Duodenal mucosa (tissue), 2 donors: ENCODE results near the gene COL5A1.

ENCODE experiments used
- H3K27ac ChIP-seq: one replicate; pipeline ENCODE4 v1.7.0; 2013; ENCODE audit warnings: low read depth, low read length
- H3K27me3 ChIP-seq, 2 donors: one replicate each; pipeline ENCODE4 v1.7.0; 2013; ENCODE audit warnings: low read length in 2 of 2, control low read depth in 1 of 2; ENCODE audit not compliant: insufficient read depth in 2 of 2, control insufficient read depth in 1 of 2
- H3K36me3 ChIP-seq, 2 donors: one replicate each; pipeline ENCODE4 v1.7.0; 2013; ENCODE audit warnings: low read length in 2 of 2, control low read depth in 1 of 2; ENCODE audit not compliant: insufficient read depth in 2 of 2, control insufficient read depth in 1 of 2
- H3K4me1 ChIP-seq, 2 donors: one replicate each; pipeline ENCODE4 v1.7.0; 2013; ENCODE audit warnings: low read length in 2 of 2, control low read depth in 1 of 2; ENCODE audit not compliant: insufficient read depth in 2 of 2, control insufficient read depth in 1 of 2
- H3K4me3 ChIP-seq, 2 donors: one replicate each; pipeline ENCODE4 v1.7.0; 2013; ENCODE audit warnings: low read length in 2 of 2, low read depth in 1 of 2
- H3K9ac ChIP-seq, 2 donors: one replicate each; pipeline ENCODE4 v1.7.0; 2013; ENCODE audit warnings: low read length in 2 of 2, low read depth in 1 of 2
- H3K9me3 ChIP-seq, 2 donors: one replicate each; pipeline ENCODE4 v1.7.0; 2013; ENCODE audit warnings: low read length in 2 of 2, control low read depth in 1 of 2; ENCODE audit not compliant: control insufficient read depth in 1 of 2

Gene COL5A1

GRCh38 chr9:134889386-134890154 lies 248.0 kb downstream of the COL5A1 start:
- peaks cover 0 to under 1% of the 10 kb centered on the region in 2 donors for H3K9me3 ChIP-seq
- H3K36me3 ChIP-seq: no peaks in the 10 kb centered on the region
- H3K4me1 ChIP-seq: no peaks in the 10 kb centered on the region
- H3K9ac ChIP-seq: no peak overlapping the region
- H3K27me3 ChIP-seq: peaks cover 0 to 4% of the 10 kb centered on the region in 2 donors
- no peak overlapping the region for H3K27ac ChIP-seq
- no peak overlapping the region for H3K4me3 ChIP-seq

GRCh38 chr9:134890155-134890495 lies 248.5 kb downstream of the COL5A1 start:
- H3K27ac ChIP-seq: no peak overlapping the region

GRCh38 chr9:134891053-134891452 lies 249.4 kb downstream of the COL5A1 start:
- no peak overlapping the region for H3K9ac ChIP-seq
- no peak overlapping the region for H3K27ac ChIP-seq
- no peak overlapping the region for H3K4me3 ChIP-seq
- H3K4me1 ChIP-seq: no peaks in the 10 kb centered on the region
- peaks cover 0 to 6% of the 10 kb centered on the region in 2 donors for H3K9me3 ChIP-seq
- H3K27me3 ChIP-seq: peaks cover 0 to 4% of the 10 kb centered on the region in 2 donors
- H3K36me3 ChIP-seq: no peaks in the 10 kb centered on the region

More at GRCh38 chr9:134890155-134890495, 248.5 kb downstream of the COL5A1 start:
- Histone ChIP-seq H3K4me3 (no peak overlapping the region), H3K27me3 (peaks cover 0 to 4% of the 10 kb centered on the region in 2 donors), H3K36me3 (no peaks in the 10 kb centered on the region), H3K4me1 (no peaks in the 10 kb centered on the region), H3K9me3 (peaks cover 0 to 6% of the 10 kb centered on the region in 2 donors), H3K9ac (no peak overlapping the region)

- no peaks in the 10 kb centered on the region for H3K36me3 ChIP-seq
- H3K9ac ChIP-seq: no peak overlapping the region
- peaks cover 0 to 6% of the 10 kb centered on the region in 2 donors for H3K9me3 ChIP-seq
- no peak overlapping the region for H3K4me3 ChIP-seq
- no peaks in the 10 kb centered on the region for H3K4me1 ChIP-seq
- peaks cover 0 to 4% of the 10 kb centered on the region in 2 donors for H3K27me3 ChIP-seq
- no peak overlapping the region for H3K27ac ChIP-seq
Observed at GRCh38 chr9:134891713-134892112, 250.1 kb downstream of the COL5A1 start.

- Histone ChIP-seq H3K9me3 (peaks cover 0 to 6% of the 10 kb centered on the region in 2 donors), H3K27me3 (peaks cover 0 to 4% of the 10 kb centered on the region in 2 donors), H3K9ac (no peak overlapping the region), H3K36me3 (no peaks in the 10 kb centered on the region), H3K27ac (no peak overlapping the region), H3K4me3 (no peak overlapping the region), H3K4me1 (no peaks in the 10 kb centered on the region)
Observed at GRCh38 chr9:134892221-134892620, 250.6 kb downstream of the COL5A1 start.

GRCh38 chr9:134892820-134893420 lies 251.3 kb downstream of the COL5A1 start:
- Histone ChIP-seq H3K9me3 (peaks cover 0 to 6% of the 10 kb centered on the region in 2 donors), H3K27me3 (peaks cover 0 to under 1% of the 10 kb centered on the region in 2 donors), H3K4me1 (no peaks in the 10 kb centered on the region), H3K4me3 (no peak overlapping the region), H3K36me3 (no peaks in the 10 kb centered on the region), H3K9ac (no peak overlapping the region), H3K27ac (no peak overlapping the region)
